HEK293T (cell line): ENCODE measurements around the gene AKAP14.

ENCODE experiments used
- FOXA1 ChIP-seq: fragments of 450-650 bp; IDR thresholded peaks from 2 replicates; pipeline ENCODE4 v1.6.1; 2016; ENCODE audit warnings: mild to moderate bottlenecking
- TF ChIP-seq, protein P1 (sequence below): fragments of 450-650 bp; IDR thresholded peaks from 2 replicates; pipeline ENCODE4 v1.6.1; 2016

- TF ChIP-seq FOXA1: no peak
- TF ChIP-seq, protein P1, sequence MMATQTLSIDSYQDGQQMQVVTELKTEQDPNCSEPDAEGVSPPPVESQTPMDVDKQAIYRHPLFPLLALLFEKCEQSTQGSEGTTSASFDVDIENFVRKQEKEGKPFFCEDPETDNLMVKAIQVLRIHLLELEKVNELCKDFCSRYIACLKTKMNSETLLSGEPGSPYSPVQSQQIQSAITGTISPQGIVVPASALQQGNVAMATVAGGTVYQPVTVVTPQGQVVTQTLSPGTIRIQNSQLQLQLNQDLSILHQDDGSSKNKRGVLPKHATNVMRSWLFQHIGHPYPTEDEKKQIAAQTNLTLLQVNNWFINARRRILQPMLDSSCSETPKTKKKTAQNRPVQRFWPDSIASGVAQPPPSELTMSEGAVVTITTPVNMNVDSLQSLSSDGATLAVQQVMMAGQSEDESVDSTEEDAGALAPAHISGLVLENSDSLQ: no peak
Observed at GRCh38 chrX:119900976-119901375, 5.3 kb downstream of the AKAP14 start.
